Epithelial cell of prostate (primary cell): Measurements from ENCODE around the gene TEX54.
A peak's percentile ranks its signal among the peaks of the same experiment; 100 is the strongest.

Experiments
- DNase-seq: peaks from one replicate; pipeline ENCODE4 v3.0.0-alpha.2; 2011; ENCODE audit warnings: low read depth, low spot score
- H3K27ac ChIP-seq: fragments of 450-650 bp; 2 replicates; pipeline ENCODE4 v1.5.1; 2017; ENCODE audit warnings: mild to moderate bottlenecking

The TEX54 gene

DNA sequence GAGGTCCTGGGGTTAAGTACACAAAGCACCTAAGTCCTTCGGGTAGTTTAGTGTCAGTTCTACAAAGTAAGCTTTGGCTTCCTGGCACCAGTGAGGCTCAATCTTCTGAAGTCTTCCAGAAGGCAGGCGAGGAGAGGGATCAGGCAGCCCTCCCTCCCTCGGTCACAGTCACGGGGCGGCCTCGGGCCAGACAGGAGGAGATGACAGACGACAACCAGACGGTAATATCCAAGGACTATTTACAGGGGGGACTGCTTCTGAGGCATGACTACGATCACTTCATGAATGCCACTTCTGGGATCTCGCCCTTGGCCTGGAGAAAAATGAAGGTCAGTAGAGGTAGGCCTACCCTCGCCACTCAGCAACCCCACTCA lies 40.5 kb downstream of the TEX54 start:
- DNase-seq, result no peak
- peak overlapping the region; percentile 75 for H3K27ac ChIP-seq

DNA sequence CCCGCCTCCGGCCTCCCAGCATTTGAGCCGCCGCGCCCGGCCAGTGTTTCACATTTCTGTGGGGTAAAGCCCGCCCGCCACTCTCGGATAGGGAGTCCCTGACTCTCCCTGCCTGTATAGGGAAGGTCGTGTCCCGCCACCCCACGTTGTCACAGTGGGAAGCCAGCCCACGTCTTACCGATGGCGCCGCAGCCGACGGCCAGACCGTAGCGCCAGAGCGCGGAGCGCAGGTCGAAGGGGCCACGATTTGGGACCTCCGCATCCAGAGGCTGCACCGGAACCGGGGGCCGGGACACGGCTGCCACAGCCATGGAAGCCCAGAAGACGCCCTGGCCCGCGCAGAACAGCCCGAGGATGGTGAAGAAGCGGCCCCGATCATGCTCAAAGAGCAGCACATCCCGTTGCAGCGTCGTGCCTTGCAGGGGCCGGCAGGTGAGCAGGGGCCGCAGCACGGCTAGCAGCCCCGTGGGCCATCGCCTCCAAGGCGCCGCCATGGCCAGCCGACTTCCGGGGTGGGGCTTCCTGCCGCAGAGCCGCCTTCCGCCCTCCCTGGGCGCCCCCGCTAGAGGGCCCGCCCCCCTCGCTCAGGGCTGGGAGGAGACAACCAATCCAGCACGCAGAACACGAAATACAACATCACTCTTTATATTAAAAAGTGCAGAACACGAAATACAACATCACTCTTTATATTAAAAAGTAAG lies 41.0 kb downstream of the TEX54 start, which contains the start of gene TMEM223:
Gene TMEM223, minus strand, starts transcription at position 506 of the 701 bp plus-strand sequence. Its CDS starts 12 bp downstream, at position 494.
- H3K27ac ChIP-seq, result peak within 1 kb of the TSS; percentile 75
- no peak for DNase-seq

GRCh38 chr11:62789576-62789975 lies 43.1 kb downstream of the TEX54 start:
- H3K27ac ChIP-seq, result no peak overlapping the region
- no peak for DNase-seq

GRCh38 chr11:62788991-62789390 lies 43.6 kb downstream of the TEX54 start:
- DNase-seq, result no peak
- peak overlapping the region; percentile 96 for H3K27ac ChIP-seq

- peak; percentile 90 for DNase-seq
- H3K27ac ChIP-seq, result peak within 1 kb of the TSS; percentile 96
Observed at GRCh38 chr11:62787005-62787759, 45.5 kb downstream of the TEX54 start, which contains the start of gene TMEM179B. Gene TMEM179B (plus strand): TSS chr11:62787402. CDS start chr11:62787432, 30 bp downstream.

- DNase-seq, result no peak
- peak overlapping the region; percentile 96 for H3K27ac ChIP-seq
Observed at GRCh38 chr11:62786318-62787004, 46.2 kb downstream of the TEX54 start.

- no peak for DNase-seq
- no peak overlapping the region for H3K27ac ChIP-seq
Observed at GRCh38 chr11:62782753-62783152, 49.9 kb downstream of the TEX54 start.
